Cardiac fibroblast (primary cell): ENCODE measurements around the gene SNORC.
A peak's percentile ranks its signal among the peaks of the same experiment; 100 is the strongest.

ENCODE experiments used
- DNase-seq, 2 donors: peaks; one replicate each; pipeline versions ENCODE4 v3.0.0 to v3.0.0-alpha.2; 2010; ENCODE audit warnings: low read depth in 2 of 2
- H3K4me3 ChIP-seq, 2 donors: replicated peaks in 1 of 2; 1 replicate in 1 of 2; 2 replicates in 1 of 2; pipeline ENCODE4 v1.5.1; 2011; ENCODE audit warnings: low read depth in 2 of 2, low read length in 2 of 2, mild to moderate bottlenecking in 2 of 2, moderate library complexity in 1 of 2
- TF ChIP-seq, protein P1 (sequence below): IDR thresholded peaks from one replicate; pipeline ENCODE4 v1.5.1; 2011; ENCODE audit warnings: low read depth, mild to moderate bottlenecking, low read length, inconsistent platforms

SNORC gene

DNA sequence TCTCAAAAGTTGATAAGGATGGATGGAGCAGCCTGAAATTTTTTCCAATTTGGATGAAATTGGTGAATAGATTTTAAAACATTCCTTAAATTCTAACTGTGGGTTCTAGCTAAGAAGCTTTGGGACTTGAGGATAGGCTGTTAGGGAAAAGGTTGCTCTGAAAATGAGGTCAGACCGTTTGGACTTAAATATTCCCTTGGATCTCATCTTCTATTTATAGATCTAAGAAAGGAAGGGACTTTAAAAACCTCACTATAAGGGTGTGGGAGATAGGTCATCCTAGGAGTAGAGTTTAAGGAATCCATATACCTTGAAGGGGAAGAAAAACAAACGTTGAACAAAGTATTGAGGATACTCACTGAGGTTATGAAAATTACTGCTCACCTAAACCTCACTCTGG lies 17.4 kb upstream of the SNORC start:
- DNase-seq = no peak
- no peak overlapping the region for H3K4me3 ChIP-seq
- TF ChIP-seq, protein P1, sequence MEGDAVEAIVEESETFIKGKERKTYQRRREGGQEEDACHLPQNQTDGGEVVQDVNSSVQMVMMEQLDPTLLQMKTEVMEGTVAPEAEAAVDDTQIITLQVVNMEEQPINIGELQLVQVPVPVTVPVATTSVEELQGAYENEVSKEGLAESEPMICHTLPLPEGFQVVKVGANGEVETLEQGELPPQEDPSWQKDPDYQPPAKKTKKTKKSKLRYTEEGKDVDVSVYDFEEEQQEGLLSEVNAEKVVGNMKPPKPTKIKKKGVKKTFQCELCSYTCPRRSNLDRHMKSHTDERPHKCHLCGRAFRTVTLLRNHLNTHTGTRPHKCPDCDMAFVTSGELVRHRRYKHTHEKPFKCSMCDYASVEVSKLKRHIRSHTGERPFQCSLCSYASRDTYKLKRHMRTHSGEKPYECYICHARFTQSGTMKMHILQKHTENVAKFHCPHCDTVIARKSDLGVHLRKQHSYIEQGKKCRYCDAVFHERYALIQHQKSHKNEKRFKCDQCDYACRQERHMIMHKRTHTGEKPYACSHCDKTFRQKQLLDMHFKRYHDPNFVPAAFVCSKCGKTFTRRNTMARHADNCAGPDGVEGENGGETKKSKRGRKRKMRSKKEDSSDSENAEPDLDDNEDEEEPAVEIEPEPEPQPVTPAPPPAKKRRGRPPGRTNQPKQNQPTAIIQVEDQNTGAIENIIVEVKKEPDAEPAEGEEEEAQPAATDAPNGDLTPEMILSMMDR = no peak

DNA sequence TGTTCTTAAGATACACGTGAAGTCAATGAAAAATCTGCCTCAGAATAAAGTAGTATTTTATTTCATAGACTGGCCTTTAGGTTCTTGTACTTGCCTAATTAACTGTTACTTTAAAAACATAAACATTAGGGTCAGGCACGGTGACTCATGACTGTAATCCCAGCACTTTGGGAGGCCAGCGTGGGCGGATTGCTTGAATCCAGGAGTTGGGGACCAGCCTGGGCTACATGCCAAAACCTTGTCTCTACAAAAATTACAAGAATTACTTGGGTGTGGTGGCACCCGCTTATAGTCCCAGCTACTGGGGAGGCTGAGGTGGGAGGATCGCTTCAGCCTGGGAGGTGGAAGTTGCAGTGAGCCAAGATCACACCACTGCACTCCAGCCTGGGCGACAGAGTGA lies 16.0 kb upstream of the SNORC start:
- TF ChIP-seq, protein P1 = no peak

DNA sequence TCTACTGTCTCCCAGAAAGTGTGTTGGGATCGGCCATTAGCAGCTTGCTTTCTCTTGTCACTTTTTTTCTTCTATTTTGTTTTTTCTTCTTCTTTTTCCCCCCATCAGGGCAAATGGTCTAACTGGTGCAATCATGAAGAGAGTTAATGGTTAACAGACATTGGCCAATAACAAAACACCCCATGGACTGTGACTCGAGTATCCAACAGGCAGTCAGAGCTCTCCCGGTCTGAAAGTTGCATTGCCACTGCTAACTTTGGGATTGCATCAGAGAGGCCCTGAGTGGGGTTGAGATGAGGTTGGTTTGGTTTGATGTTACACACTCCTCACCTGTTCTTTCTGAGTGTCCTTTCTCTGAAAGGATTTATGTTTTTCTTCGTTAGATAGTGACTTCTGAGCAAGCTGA lies 12.9 kb upstream of the SNORC start:
- TF ChIP-seq, protein P1 = no peak
- H3K4me3 ChIP-seq = no peak overlapping the region
- peak in 1 of 2 donors; percentile 33 for DNase-seq

More for the DNA sequence above, 16.0 kb upstream of the SNORC start:
- no peak overlapping the region for H3K4me3 ChIP-seq
- peak; percentile 79 to 88 for DNase-seq

DNA sequence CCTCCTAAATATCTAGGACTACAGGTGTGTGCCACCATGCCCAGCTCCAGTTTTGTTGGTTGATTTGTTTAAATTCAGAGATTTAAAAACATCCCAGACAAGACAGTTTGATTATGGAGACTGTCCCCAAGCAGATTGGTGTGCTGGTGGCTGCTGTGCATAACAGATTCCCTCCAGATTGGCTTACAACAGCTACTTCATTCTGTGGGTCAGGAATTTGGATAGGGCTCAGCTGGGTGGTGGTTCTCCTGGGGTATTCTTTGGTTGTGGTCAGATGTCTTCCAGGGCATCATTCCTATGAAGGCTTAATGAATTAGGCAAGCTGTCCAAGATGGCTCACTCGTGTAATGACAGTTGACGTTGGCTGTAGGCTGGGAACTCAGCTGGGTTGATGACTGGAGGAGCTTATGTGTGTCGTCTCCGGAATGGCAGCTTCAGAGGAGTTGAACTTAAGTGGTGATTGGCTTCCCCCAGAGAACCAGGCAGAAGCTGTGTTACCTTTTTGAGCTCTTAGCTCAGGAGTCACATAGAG lies 10.6 kb upstream of the SNORC start:
- TF ChIP-seq, protein P1 = no peak
- no peak overlapping the region for H3K4me3 ChIP-seq
- no peak for DNase-seq

DNA sequence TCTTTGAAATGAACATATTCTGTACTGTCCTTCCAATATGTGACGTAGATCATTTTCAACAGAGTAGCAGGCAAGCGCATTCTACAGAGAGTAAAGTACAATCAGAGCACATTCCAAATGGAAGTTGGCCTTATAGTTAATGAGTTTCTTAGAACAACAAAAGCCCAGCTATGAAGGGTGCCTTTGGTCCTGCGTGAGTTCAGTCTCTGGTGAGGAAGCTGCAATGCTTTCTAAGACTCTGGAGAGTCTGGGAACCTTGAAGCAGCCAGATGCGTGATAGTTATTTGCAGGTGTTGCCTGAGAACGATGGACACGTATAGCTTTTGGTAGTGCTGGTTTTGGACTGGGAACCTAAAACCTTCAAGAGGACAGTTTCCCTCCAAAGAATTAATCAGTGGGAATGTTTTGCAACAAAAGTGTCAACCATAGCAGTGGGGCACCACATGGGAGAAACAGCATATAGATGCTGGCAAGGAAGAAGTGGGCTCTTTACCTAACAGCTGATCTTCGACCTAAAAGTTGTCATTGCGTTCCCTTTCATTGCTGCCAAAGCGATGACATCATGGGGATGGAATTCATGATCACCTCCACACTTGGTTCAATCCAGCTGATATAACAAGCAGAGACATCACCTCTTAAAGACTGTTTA lies 9.3 kb upstream of the SNORC start:
- TF ChIP-seq, protein P1 = no peak
- H3K4me3 ChIP-seq = no peak overlapping the region
- DNase-seq = peak in 1 of 2 donors; percentile 33

DNA sequence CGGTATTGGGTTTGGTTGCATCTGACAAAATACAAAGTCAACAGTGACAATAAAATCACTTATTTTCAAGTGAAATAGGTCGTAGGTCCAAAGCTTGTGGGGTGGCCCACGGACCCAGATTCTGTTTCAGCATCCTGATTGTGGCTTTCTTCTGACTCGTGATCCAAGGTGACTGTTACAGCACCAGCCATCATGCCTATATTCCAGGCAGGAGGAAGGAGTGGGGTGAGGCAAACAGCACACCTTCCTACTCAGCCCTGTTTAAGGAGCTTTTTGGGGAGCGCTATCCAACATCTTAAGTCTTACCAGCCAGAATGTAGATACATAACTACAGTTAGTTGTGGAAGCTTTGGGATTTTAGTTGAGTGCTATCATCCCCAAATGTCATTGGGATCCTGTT lies 8.7 kb upstream of the SNORC start:
- TF ChIP-seq, protein P1 = no peak
- no peak overlapping the region for H3K4me3 ChIP-seq
- no peak for DNase-seq

DNA sequence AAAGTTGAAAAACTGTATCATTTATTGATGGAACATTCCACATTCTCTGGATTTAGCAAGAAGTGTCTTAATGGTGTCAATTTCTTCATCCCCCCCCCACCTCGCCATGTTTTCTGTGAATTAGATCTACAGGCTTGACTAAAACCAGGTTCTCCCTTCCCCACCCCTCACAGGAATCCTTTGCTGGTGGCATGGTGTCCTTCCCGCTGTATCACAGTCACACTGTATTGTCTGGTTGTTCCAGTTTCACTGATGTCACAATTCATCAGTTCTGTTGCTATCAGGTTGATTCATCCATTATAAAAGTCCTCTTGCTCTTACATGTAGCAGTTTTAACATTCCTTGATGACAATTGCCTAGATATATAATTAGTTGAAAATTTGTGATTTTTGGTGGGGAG lies 6.1 kb upstream of the SNORC start:
- H3K4me3 ChIP-seq = no peak overlapping the region
- DNase-seq = no peak
- TF ChIP-seq, protein P1 = no peak
